ENCODE measurements around the gene TNFRSF4. TPM values are rescaled to one million over a fixed set of nuclear protein-coding genes. Genes with fewer than 3 reads are reported as not detected.

The TNFRSF4 gene
- total and polyA plus RNA-seq, 8 donors, result 2.0 to 4.5 (median 3.1) TPM

DNA sequence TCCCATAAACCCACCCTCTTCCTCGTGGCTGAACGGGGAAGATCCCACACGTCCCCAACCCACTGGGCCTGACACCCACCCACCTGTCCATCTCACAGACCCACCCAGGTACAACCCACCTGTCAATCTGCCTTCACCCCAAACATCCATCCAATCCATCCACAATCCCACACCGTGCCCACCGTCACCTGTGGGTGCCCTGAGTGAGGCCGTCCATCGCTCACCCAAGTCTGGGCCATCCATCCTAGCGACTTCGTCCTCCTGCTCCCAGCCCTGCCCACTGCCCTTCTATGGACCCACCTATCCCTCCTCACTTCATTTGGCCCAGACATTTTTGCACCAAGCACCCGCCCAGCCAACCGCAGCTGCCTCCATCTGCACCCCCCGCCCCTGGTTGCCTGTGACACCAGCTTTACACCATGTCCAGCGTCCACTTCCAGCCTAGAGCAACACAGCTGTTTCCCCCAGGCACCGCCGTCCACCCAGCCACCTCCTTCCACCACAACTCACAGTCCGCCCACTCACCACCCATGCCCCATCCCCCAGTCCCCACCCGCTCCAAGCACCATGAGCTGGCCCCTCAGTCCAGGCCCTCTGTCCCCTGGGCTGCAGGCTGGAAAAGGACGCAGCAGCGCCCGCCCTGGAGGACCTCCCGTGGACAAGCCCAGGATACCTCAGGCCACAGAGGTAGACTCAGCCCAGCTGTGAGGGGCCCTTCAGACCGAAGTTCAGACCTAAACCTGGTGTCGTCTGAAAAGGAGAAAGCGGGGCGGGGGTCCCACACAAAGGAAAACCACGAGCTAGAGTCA is 32.6 kb downstream of the TNFRSF4 start:
- Histone ChIP-seq H3K27me3 (peaks cover 4 to 49% of the 10 kb centered on the region in 2 donors), H3K4me1 (no peaks in the 10 kb centered on the region), H3K4me3 (no peak overlapping the region), H3K36me3 (no peaks in the 10 kb centered on the region), H3K27ac (no peak overlapping the region), H3K9me3 (no peaks in the 10 kb centered on the region)
- intact Hi-C loops (cut with DNase I), result no loop called here
- TF ChIP-seq CTCF (IDR thresholded peaks at IDR 0.05), result no peak
- DNase-seq, result peak in 1 of 4 donors; percentile 76
- no peak for ATAC-seq

DNA sequence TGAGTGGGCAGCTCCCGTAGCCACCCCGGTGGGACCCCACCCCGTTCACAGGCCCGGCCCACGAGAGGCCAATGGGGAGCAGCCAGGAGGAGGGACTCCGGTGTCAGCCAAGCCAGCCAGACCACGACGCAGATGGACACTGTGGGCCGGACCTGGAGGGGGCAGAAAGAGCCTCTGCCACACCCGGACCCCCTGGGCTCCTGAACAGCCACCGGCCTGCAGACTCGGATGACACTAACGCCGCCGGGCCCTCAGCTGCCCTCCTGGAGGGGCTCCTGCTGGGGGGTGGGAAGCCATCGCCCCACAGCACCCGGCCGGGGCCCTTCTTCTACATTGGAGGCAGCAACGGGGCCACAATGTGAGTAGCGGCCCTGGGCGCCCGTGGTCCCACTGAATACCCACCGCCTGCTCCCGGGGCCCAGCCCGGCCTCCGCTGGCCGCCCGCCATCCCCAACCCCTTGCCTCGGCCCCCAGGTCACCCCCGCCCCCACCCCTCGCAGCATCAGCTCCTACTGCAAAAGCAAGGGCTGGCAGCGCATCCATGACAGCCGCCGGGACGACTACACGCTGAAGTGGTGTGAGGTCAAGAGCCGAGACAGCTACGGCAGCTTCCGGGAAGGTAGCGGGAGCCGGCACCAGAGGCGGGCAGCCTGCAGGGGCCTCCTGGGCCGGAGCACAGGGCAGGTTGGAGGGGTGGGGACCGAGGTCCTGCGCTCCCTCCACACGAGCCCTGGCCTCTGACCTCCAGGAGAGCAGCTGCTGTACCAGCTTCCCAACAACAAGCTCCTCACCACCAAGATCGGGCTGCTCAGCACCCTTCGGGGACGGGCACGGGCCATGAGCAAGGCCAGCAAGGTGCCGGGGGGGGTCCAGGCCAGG is 33.7 kb downstream of the TNFRSF4 start:
- no peak overlapping the region for H3K4me3 ChIP-seq
- no peaks in the 10 kb centered on the region for H3K36me3 ChIP-seq
- no peak for TF ChIP-seq CTCF (IDR thresholded peaks at IDR 0.05)
- DNase-seq (peak in 1 of 4 donors; percentile 77), ATAC-seq (no peak)
- H3K27me3 ChIP-seq, result peaks cover 7 to 57% of the 10 kb centered on the region in 2 donors
- H3K4me1 ChIP-seq, result no peaks in the 10 kb centered on the region
- intact Hi-C loops (cut with DNase I), result no loop called here
- H3K9me3 ChIP-seq, result no peaks in the 10 kb centered on the region
- no peak overlapping the region for H3K27ac ChIP-seq

- H3K36me3 ChIP-seq, result no peaks in the 10 kb centered on the region
- DNase-seq (peak in 1 of 4 donors; percentile 73), ATAC-seq (no peak)
- H3K27ac ChIP-seq, result no peak overlapping the region
- peaks cover 7 to 64% of the 10 kb centered on the region in 2 donors for H3K27me3 ChIP-seq
- intact Hi-C loops (cut with DNase I), result no loop called here
- H3K4me1 ChIP-seq, result no peaks in the 10 kb centered on the region
- H3K4me3 ChIP-seq, result no peak overlapping the region
- H3K9me3 ChIP-seq, result no peaks in the 10 kb centered on the region
- no peak for TF ChIP-seq CTCF (IDR thresholded peaks at IDR 0.05)
Observed at GRCh38 chr1:1179346-1179982, 34.5 kb downstream of the TNFRSF4 start.

- no peak overlapping the region for H3K4me3 ChIP-seq
- intact Hi-C loops (cut with DNase I), result no loop called here
- H3K4me1 ChIP-seq, result no peaks in the 10 kb centered on the region
- no peak for ATAC-seq
- no peak overlapping the region for H3K27ac ChIP-seq
- peak in 1 of 4 donors; percentile 77 for DNase-seq
- no peak for TF ChIP-seq CTCF (IDR thresholded peaks at IDR 0.05)
- no peaks in the 10 kb centered on the region for H3K36me3 ChIP-seq
- H3K9me3 ChIP-seq, result no peaks in the 10 kb centered on the region
- peaks cover 11 to 70% of the 10 kb centered on the region in 2 donors for H3K27me3 ChIP-seq
Observed at GRCh38 chr1:1178794-1179331, 35.1 kb downstream of the TNFRSF4 start.

Measured in left lung (tissue), 10 donors.